Hepatocyte (in vitro differentiated cells): ENCODE measurements around the gene SBF2.

ENCODE experiments used
- CTCF ChIP-seq: fragments of 200-600 bp; sonication (generic); IDR thresholded peaks from 2 replicates; pipeline ENCODE4 v1.5.1; 2016; ENCODE audit warnings: antibody characterized with exemption, mild to moderate bottlenecking; ENCODE audit not compliant: poor library complexity
- EZH2phosphoT487 ChIP-seq: fragments of 200-600 bp; sonication (generic); IDR thresholded peaks from one replicate; pipeline ENCODE4 v1.6.1; 2018; ENCODE audit warnings: antibody characterized with exemption, mild to moderate bottlenecking, low read depth, moderate library complexity; ENCODE audit not compliant: unreplicated experiment, severe bottlenecking

GRCh38 chr11:10209326-10209725 is 84.7 kb downstream of the SBF2 start:
- TF ChIP-seq EZH2phosphoT487: no peak
- TF ChIP-seq CTCF: no peak
